Activated T-cell treated with anti-CD3 and anti-CD28 coated beads for 4 hours (primary cell): ENCODE results near the gene BCL7A.

ENCODE experiments used
- DNase-seq: peaks from one replicate; pipeline ENCODE4 v3.0.0-alpha.2; 2020

The BCL7A gene

GRCh38 chr12:122057007-122057735 lies 35.5 kb downstream of the BCL7A start:
- no peak for DNase-seq

GRCh38 chr12:122057769-122058168 lies 36.1 kb downstream of the BCL7A start:
- DNase-seq, result no peak

DNA sequence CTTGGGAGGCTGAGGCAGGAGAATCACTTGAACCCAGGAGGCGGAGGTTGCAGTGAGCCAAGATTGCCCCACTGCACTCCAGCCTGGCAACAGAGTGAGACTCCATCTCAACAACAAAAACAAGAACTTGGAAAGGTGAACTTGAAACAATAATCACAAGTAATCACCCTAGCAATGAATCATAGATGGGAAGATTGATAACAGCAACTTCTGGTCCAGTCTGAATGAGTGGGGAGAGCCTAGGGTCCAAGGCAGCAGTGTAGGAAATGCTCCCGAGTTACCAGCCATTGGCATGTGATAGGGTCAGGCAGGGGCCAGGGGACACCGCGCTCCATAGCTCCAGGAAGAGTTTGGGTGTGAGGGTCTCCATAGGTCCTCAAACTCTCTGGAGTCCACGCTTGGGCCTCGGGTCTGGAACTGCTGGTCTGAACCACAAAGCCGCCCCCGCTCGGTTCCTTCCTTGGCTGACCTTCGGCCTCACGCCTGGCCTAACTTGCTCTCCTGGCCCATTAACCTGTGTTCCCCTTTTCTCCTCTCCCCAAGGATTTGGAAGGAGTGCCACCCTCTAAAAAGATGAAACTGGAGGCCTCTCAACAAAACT lies 37.0 kb downstream of the BCL7A start:
- DNase-seq, result no peak

DNA sequence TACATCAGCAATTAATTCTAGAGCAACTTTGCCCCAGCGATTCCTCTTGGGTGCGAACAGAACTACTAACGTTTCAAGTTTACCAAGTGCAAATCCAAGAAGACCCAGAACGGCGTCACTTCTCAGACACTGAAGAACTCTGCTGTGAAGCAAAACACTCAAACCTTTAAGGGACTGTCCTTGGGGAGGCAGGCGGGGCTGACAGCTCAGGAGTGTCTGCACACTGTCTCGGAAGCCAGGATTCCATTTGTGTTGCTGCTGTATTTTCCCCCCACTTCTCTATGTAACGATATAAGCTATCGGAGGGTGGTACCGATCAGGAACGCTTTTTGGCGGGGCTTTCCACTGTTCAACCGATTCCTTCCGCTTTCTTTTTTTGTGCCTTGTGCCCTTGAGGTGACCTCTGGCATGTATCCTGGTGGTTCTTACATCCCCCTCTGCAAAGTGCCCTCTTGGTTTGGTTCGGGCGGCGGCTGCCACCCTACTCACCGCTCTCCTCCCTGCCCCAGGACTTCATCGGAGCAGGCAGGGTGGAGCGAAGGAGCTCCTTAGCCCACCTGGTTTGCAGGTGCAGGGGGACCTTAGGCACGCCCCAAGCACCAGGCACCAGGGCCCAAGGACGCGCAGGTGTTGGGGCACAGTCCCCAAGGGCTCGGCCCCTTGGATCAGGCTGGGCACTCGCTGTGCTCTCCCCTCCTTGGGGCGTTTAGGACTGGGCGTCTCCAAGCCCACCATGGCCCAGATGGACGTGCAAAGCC lies 37.7 kb downstream of the BCL7A start:
- DNase-seq, result no peak

DNA sequence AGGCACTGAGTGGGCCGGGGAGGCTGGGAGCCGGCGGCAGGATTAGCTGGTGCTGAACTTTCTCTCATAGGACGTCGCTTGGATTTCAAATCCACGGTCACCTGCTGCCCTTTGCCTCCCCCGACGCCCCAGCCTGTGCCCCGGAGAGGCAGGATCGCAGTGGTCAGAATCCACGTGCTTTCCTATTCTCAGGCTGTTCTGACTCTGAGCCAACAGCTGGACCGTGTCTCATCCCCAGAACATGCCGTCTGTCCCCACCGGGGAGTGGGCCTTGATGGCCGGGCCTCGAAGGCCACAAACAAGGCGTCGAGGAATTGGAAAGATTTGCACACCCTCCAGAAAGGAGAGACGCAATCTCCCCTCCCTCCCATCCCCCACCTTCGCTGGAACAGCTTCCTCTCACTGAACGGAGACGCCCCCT lies 38.4 kb downstream of the BCL7A start:
- no peak for DNase-seq

GRCh38 chr12:122061253-122061652 lies 39.6 kb downstream of the BCL7A start:
- DNase-seq, result no peak

GRCh38 chr12:122062832-122063693 lies 41.4 kb downstream of the BCL7A start:
- DNase-seq, result no peak

- no peak for DNase-seq
These were observed 42.0 kb downstream of the BCL7A start for GRCh38 chr12:122063694-122064024.

DNA sequence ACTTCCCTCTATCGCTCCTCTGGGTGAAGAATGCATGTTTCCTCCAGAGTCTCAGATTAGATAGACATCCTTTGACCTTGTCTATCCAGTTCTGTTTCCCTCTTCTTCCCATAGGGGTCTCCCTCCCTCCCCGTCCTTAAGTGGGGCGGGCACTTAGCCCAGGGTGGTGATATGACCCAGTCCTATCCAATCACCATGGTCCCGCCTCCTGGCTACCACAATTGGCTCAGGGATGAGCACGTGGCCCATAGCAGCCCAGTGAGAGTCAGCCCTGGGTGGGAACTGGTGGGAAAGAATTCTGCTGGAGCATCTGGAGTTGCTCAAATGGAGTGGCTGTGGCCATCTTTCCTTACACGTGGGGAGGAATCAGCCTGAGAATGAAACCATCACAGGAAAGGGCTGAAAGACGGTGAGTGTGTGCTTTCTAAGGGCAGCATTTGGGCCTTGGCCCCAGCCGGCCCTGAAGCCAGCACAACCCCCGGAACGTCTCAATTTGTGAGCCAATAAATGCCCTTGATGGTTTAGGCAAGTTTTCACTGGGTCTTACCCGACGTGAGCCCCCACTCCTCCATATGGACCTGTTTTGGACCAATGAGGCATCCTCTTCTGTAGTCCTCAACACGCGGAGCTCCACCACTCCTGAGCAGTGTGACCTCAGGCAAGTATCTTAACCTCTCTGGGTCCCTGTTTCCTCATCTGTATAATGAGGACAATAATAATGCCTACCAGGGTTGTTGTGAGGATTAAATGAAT lies 42.5 kb downstream of the BCL7A start:
- no peak for DNase-seq

DNA sequence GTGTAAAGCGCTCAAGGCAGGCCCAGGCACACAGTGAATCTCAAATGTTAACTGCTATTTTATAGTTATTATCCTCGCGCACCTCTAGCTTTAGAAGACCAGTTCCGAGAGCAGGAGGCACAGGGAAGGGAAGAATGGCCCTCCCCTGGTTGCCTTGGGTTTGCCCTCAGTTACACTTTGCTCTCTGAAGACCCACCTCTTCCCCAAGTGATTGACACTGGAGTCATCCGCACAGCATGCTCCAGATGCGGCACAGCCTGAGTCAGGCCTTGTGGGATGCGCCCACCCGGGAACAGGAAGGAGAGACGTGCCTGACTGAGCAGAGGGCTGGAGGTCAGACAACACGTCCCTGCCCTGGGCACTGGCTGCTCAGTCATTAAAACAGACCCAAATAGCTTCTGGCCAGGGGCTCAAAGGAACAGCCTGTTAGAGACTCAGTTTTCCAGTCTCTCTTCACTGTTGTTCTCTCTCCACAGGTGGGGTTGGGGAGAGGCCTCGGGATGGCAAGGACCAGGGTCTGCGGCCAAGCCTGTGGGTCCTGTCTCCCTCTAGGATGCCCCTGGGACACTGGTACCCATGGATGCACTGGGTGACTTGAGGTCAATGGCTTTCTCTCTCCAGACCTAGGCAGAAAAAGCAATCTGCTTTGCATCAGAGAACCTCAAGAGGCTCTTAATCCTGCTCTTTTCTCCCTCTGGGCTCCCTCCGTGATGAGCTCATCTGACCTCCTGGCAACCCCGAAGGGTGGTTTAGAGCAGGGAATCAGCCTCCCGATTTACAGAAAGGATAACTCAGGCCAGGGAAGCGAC lies 43.3 kb downstream of the BCL7A start:
- DNase-seq, result no peak

- no peak for DNase-seq
These were observed 45.9 kb downstream of the BCL7A start for GRCh38 chr12:122067548-122067947.

GRCh38 chr12:122067966-122068365 lies 46.3 kb downstream of the BCL7A start:
- DNase-seq, result no peak

DNA sequence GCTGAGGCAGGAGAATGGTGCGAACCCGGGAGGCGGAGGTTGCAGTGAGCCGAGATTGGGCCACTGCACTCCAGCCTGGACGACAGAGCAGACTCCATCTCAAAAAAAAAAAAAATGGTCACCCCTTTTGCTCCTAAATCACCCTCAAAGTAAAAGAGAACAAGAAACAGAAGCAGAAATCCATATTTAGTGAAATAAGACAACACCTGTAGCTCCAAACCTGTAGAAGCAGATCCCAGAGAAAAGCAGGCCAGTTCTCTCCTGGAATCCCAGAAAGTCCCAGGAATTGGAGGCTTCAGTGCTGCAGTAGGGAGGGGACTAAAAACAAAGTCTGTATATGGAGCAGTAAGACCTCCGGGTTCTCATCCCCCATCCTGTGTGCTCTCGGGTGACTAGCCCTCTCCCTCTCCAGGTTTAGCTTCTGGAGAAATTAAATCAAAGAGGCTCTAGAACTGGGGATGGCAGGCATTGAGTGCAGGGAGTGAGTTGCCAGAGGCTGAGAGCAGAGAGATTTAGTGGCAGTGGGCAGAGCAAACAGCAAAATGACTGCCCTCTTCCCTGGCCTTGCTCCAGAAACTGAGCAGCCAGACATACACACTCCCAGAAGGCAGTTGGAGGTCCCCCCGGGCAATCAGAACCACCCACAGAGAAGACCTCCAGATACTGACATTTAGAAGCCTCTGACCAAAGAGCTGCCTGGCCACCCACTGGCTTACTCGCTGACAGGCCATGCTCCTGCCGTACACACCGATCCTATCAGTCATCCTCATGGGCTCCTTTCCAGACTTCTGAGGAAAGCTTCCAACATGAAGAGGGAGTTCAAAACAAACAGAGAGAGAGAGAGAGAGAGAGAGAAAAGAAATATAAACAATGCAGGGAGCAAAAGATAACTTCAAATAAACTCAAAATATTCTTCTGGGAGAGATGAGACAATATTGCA lies 50.6 kb downstream of the BCL7A start:
- DNase-seq, result no peak

DNA sequence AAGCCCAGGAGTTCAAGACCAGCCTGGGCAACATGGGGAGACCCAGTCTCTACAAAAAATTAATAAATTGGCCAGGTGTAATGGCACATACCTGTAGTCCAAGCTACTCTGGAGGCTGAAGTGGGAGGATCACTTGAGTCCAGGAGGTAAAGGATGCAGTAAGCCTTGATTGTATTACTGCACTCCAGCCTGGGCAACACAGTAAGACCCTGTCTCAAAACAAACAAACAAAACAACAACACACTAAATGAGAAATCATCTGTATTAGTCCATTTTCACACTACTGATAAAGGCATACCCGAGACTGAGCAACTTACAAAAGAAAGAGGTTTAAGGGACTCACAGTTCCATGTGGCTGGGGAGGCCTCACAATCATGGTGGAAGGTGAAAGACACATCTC lies 52.1 kb downstream of the BCL7A start:
- no peak for DNase-seq

GRCh38 chr12:122076743-122077495 lies 55.2 kb downstream of the BCL7A start:
- no peak for DNase-seq

DNA sequence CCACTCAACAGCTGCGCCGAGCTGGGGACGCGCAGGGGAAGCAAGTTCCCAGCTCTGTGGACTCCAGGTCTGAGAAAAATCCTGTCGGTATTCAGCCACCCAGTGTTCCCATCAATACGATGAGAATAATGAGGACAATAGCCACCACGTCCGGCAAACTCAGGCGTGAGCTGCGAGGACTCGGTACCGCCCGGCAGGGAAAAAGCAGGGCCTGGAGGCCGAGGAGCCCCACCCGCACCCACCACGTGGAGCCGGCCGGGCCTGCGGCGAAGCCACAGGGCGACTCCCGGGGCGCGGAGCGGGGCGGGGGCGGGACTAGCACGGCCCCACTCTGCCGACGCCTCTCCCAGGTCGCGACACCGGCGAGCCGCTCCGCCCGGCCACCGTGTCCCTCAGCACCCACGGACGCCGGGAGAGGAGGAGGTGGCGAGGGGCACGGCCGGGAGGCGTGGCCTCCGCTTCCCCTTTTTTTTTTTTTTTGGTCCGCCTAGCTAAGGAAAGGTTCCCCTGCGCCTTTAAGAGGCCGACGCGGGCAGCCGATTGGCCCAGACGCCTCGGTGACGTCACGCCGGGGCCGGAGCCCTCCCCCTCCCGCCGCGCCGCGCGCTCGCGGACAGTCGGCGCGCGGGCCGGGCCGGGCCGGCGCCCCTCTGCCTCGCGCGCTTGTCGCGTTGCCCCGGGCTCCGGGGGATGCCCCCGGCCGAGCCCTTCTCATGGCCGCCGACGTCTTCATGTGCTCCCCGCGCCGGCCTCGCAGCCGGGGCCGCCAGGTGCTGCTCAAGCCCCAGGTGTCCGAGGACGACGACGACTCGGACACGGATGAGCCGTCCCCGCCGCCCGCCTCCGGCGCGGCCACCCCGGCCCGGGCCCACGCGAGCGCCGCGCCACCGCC lies 56.7 kb downstream of the BCL7A start, which contains the start of gene MLXIP:
Gene MLXIP (plus strand): TSS at position 616 of the 892 bp plus-strand sequence. CDS start 98 bp downstream, at position 714.
- DNase-seq, result peak; percentile 82

- no peak for DNase-seq
These were observed 57.4 kb downstream of the BCL7A start for GRCh38 chr12:122079033-122079531.

DNA sequence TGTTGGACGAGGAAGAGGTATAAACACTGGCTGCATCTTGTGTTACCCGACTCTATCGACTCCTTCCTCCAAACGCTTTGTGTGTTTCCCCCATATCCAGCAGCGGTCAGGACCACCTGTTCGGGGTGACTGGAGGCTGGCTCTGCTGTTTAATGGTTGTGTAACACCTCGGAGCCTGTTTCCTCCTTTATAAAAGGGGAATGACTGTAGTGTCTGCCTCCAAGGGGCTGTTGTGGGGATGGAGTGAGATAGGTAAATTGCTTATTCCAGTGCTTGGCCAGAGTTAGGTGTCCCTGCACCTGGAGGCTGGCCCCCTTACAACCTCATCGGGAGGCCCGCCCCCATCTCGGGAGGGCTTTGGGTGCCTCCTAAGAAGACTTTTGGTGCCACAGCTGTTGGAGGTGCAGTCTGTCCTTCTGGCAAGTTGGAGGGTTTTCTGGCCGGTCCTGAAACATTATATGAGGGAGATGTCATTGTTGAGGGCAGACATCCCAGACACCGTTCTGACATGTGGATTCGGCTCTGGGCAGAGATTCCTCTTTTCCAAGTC lies 57.9 kb downstream of the BCL7A start:
- no peak for DNase-seq
